Chondrocyte (in vitro differentiated cells): ENCODE results near the gene PRPF31. TPM values are rescaled to one million over a fixed set of nuclear protein-coding genes. Genes with fewer than 3 reads are reported as not detected.

ENCODE experiments used
- DNase-seq: peaks from one replicate; pipeline ENCODE4 v3.0.0; 2021; ENCODE audit warnings: mixed read lengths, low spot score
- H3K27ac Mint-ChIP-seq: one replicate; pipeline ENCODE4 v1.8.0; 2021; ENCODE audit warnings: mild to moderate bottlenecking, moderate library complexity, mixed read lengths; ENCODE audit not compliant: unreplicated experiment
- H3K27me3 Mint-ChIP-seq: 2 replicates; pipeline ENCODE4 v1.8.0; 2021; ENCODE audit warnings: low read depth, mixed read lengths
- H3K36me3 Mint-ChIP-seq: 2 replicates; pipeline ENCODE4 v1.8.0; 2021; ENCODE audit warnings: low read depth, mixed read lengths
- H3K4me1 Mint-ChIP-seq: 2 replicates; pipeline ENCODE4 v1.8.0; 2021; ENCODE audit warnings: low read depth, mild to moderate bottlenecking, mixed read lengths
- H3K4me3 Mint-ChIP-seq: one replicate; pipeline ENCODE4 v1.8.0; 2021; ENCODE audit warnings: mild to moderate bottlenecking, moderate library complexity, mixed read lengths; ENCODE audit not compliant: unreplicated experiment
- H3K9me3 Mint-ChIP-seq: 2 replicates; pipeline ENCODE4 v1.8.0; 2021; ENCODE audit warnings: low read depth, mixed read lengths
- total RNA-seq: library from RNA; stranded (reverse); gene quantifications from 3 replicates; pipeline ENCODE4 v1.2.1, GENCODE V29; 2021
- TF ChIP-seq, protein P1 (sequence below): fragments of 200-600 bp; sonication (generic); IDR thresholded peaks from 2 replicates; pipeline ENCODE4 v1.5.0; 2021; ENCODE audit warnings: antibody characterized with exemption, mild to moderate bottlenecking, moderate library complexity

PRPF31 gene
- total RNA-seq, 1 donor from 2014 or later, result 45.8 TPM

DNA sequence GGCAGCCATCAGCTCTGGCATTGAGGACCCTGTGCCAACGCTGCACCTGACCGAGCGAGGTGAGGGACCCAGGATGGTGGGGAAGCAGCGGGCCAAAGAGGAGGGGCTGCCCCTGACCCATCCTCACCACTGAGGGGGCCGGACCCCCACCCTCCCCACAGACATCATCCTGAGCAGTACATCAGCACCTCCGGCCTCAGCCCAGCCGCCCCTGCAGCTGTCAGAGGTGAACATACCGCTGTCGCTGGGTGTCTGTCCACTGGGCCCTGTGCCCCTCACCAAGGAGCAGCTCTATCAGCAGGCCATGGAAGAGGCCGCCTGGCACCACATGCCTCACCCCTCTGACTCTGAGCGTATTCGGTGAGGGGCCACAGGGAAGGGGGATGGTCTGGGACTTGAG is 36.7 kb downstream of the PRPF31 start:
- TF ChIP-seq, protein P1, sequence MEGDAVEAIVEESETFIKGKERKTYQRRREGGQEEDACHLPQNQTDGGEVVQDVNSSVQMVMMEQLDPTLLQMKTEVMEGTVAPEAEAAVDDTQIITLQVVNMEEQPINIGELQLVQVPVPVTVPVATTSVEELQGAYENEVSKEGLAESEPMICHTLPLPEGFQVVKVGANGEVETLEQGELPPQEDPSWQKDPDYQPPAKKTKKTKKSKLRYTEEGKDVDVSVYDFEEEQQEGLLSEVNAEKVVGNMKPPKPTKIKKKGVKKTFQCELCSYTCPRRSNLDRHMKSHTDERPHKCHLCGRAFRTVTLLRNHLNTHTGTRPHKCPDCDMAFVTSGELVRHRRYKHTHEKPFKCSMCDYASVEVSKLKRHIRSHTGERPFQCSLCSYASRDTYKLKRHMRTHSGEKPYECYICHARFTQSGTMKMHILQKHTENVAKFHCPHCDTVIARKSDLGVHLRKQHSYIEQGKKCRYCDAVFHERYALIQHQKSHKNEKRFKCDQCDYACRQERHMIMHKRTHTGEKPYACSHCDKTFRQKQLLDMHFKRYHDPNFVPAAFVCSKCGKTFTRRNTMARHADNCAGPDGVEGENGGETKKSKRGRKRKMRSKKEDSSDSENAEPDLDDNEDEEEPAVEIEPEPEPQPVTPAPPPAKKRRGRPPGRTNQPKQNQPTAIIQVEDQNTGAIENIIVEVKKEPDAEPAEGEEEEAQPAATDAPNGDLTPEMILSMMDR, result no peak
- Mint-ChIP-seq H3K9me3 (no peaks in the 10 kb centered on the region), H3K27me3 (no peaks in the 10 kb centered on the region), H3K4me3 (no peak overlapping the region), H3K27ac (no peak overlapping the region), H3K36me3 (peaks cover 37% of the 10 kb centered on the region), H3K4me1 (peaks cover 11% of the 10 kb centered on the region)
- DNase-seq, result no peak

DNA sequence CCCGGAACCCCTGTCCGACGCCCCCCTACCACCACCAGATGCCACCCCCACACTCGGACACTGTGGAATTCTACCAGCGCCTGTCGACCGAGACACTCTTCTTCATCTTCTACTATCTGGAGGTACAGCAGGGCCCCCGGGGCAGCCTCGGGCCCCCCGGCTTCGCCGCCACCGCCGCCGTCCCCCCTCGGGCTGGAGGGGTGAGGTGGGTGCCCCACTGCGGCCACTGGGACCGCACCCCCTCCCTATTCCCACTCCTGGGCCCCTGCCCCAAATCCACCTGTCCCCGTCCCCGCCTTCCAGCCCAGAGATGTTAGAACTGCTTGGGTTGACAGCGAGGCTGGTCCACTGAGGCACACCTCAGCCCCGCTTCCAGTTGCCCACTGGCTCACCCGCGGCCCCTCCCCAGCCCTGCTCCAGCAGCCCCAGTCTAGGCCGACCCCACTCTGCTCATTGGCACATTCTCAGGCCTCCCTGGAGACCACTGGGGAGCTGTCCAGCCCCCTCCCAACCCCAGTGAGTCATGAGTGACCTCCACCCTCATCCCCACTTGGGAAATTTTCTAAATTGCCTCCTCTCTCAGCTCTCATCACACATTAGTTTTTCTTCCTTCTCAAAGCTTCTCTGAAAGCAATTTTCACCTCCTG is 37.4 kb downstream of the PRPF31 start:
- Mint-ChIP-seq H3K4me3 (no peak overlapping the region), H3K36me3 (peaks cover 35% of the 10 kb centered on the region), H3K9me3 (no peaks in the 10 kb centered on the region), H3K27ac (peak overlapping the region; percentile 89), H3K27me3 (no peaks in the 10 kb centered on the region), H3K4me1 (peaks cover 11% of the 10 kb centered on the region)
- no peak for DNase-seq
- TF ChIP-seq, protein P1, result no peak

DNA sequence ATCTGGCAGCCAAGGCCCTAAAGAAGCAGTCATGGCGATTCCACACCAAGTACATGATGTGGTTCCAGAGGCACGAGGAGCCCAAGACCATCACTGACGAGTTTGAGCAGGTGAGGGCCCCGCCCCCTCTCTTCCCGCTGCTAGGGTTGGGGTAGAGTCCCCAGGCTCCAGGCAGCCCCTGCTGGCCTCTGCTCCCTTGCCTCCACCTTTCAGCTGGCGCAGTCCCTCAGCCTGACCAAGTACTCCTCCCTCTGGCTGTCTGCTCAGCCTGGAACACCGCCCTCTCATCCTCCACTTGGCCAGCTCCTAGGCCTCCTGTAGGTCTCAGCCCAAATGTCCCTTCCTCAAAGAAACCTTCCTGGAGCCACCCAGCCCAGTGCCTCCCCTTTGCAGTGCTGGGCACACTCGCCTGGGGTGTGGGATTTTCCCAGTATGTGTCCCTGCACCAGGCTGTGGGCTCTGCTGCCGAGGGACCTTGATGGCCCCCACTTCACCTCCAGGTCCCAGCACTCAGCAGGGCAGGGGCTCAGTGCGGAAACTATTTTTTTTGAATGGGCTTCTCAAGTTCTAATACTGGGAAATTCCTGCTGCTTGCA is 38.3 kb downstream of the PRPF31 start:
- H3K27ac Mint-ChIP-seq, result no peak overlapping the region
- peaks cover 36% of the 10 kb centered on the region for H3K36me3 Mint-ChIP-seq
- H3K4me1 Mint-ChIP-seq, result peaks cover 19% of the 10 kb centered on the region
- no peaks in the 10 kb centered on the region for H3K27me3 Mint-ChIP-seq
- H3K4me3 Mint-ChIP-seq, result no peak overlapping the region
- no peak for DNase-seq
- TF ChIP-seq, protein P1, result no peak
- no peaks in the 10 kb centered on the region for H3K9me3 Mint-ChIP-seq

DNA sequence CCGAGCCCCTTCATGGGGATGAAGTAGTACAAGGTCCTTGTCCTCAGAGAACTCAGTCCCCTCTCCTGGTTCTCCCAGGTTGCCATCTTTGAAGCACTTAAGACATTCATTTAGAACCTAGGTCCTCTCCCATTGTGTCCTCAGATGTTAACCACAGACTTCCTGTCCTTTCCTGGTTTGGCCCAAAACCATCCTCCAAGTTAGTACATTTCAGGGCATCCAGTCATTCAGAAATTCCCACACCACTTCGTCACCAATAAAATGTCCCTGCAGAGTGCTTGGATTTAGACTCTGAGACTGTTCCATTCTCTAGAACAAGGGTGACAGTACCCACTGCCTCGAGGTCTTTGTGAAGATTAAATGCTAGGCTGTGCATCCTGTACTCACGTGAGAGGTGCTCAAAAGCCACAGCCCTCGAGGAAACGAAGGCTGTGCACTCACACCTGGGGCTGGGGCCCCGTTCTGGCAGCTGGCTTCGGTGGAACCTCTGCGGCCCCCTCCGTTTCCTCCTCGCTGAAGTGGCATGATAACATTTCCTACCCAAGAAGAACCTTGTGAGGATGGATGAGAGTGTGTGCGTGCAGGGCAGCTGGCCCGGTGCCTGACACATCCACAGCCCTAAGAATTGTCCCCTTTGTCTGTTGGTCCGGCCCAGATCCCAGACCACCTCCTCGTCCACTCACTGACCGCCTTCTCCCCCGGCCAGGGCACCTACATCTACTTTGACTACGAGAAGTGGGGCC is 39.2 kb downstream of the PRPF31 start:
- H3K4me1 Mint-ChIP-seq, result peaks cover 22% of the 10 kb centered on the region
- H3K4me3 Mint-ChIP-seq, result no peak overlapping the region
- peaks cover 31% of the 10 kb centered on the region for H3K36me3 Mint-ChIP-seq
- no peaks in the 10 kb centered on the region for H3K27me3 Mint-ChIP-seq
- TF ChIP-seq, protein P1, result no peak
- H3K27ac Mint-ChIP-seq, result peak overlapping the region; percentile 3
- no peak for DNase-seq
- H3K9me3 Mint-ChIP-seq, result no peaks in the 10 kb centered on the region

DNA sequence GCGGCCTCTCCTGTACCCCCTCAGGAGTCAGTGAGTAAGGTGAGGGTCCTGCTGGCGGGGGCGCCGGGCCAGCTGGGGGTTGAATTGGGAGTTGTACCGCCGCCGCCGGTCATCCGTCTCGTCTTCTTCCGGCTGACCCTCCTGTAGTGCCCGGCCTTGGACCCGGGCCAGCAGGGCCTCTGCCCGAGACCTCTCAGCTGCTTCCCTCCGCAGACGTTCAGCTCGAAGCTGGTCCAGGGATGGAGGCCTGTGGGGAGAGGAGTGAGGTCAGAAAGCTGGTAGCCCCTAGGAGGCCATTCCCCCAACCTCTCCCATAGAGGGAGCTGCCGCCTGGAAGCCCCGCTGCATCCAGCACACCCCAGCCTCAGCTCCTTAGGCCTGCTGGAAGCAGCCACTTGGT is 40.1 kb downstream of the PRPF31 start:
- Mint-ChIP-seq H3K27ac (no peak overlapping the region), H3K4me1 (peaks cover 31% of the 10 kb centered on the region), H3K27me3 (no peaks in the 10 kb centered on the region), H3K36me3 (peaks cover 27% of the 10 kb centered on the region), H3K4me3 (no peak overlapping the region), H3K9me3 (no peaks in the 10 kb centered on the region)
- DNase-seq, result no peak
- TF ChIP-seq, protein P1, result no peak
